ENCODE data around the gene ITGBL1.

ITGBL1 gene

GRCh38 chr13:101739382-101740178, 287.1 kb downstream of the ITGBL1 start:
- Mint-ChIP-seq H3K36me3 (ENCODE audit: low read depth) (no peaks in the 10 kb centered on the region), H3K9me3 (no peaks in the 10 kb centered on the region), H3K27ac (no peak overlapping the region), H3K4me3 (no peak overlapping the region), H3K4me1 (ENCODE audit: low read depth) (no peaks in the 10 kb centered on the region), H3K27me3 (ENCODE audit: low read depth) (no peaks in the 10 kb centered on the region)
- DNase-seq (ENCODE audit: low spot score): no peak

GRCh38 chr13:101746513-101746912, 294.0 kb downstream of the ITGBL1 start:
- H3K36me3 Mint-ChIP-seq (ENCODE audit: low read depth): no peaks in the 10 kb centered on the region
- no peaks in the 10 kb centered on the region for H3K9me3 Mint-ChIP-seq
- no peaks in the 10 kb centered on the region for H3K27me3 Mint-ChIP-seq (ENCODE audit: low read depth)
- H3K4me3 Mint-ChIP-seq: no peak overlapping the region
- H3K27ac Mint-ChIP-seq: no peak overlapping the region
- H3K4me1 Mint-ChIP-seq (ENCODE audit: low read depth): no peaks in the 10 kb centered on the region
- DNase-seq (ENCODE audit: low spot score): no peak

GRCh38 chr13:101747039-101747438, 294.6 kb downstream of the ITGBL1 start:
- Mint-ChIP-seq H3K27ac (no peak overlapping the region), H3K4me3 (no peak overlapping the region), H3K27me3 (ENCODE audit: low read depth) (no peaks in the 10 kb centered on the region), H3K36me3 (ENCODE audit: low read depth) (no peaks in the 10 kb centered on the region), H3K4me1 (ENCODE audit: low read depth) (no peaks in the 10 kb centered on the region), H3K9me3 (no peaks in the 10 kb centered on the region)
- no peak for DNase-seq (ENCODE audit: low spot score)

GRCh38 chr13:101749584-101749983, 297.1 kb downstream of the ITGBL1 start:
- Mint-ChIP-seq H3K27me3 (ENCODE audit: low read depth) (no peaks in the 10 kb centered on the region), H3K4me3 (no peak overlapping the region), H3K9me3 (no peaks in the 10 kb centered on the region), H3K36me3 (ENCODE audit: low read depth) (no peaks in the 10 kb centered on the region), H3K27ac (no peak overlapping the region), H3K4me1 (ENCODE audit: low read depth) (no peaks in the 10 kb centered on the region)
- no peak for DNase-seq (ENCODE audit: low spot score)

- DNase-seq (ENCODE audit: low spot score): no peak
- Mint-ChIP-seq H3K9me3 (no peaks in the 10 kb centered on the region), H3K27ac (no peak overlapping the region), H3K36me3 (ENCODE audit: low read depth) (no peaks in the 10 kb centered on the region), H3K4me1 (ENCODE audit: low read depth) (no peaks in the 10 kb centered on the region), H3K27me3 (ENCODE audit: low read depth) (no peaks in the 10 kb centered on the region), H3K4me3 (no peak overlapping the region)
These were observed 299.0 kb downstream of the ITGBL1 start for GRCh38 chr13:101751488-101751887.

GRCh38 chr13:101752432-101752831, 300.0 kb downstream of the ITGBL1 start:
- Mint-ChIP-seq H3K36me3 (ENCODE audit: low read depth) (no peaks in the 10 kb centered on the region), H3K27ac (no peak overlapping the region), H3K4me1 (ENCODE audit: low read depth) (no peaks in the 10 kb centered on the region), H3K9me3 (no peaks in the 10 kb centered on the region), H3K4me3 (no peak overlapping the region), H3K27me3 (ENCODE audit: low read depth) (no peaks in the 10 kb centered on the region)
- DNase-seq (ENCODE audit: low spot score): no peak

GRCh38 chr13:101755228-101755887, 302.9 kb downstream of the ITGBL1 start:
- no peaks in the 10 kb centered on the region for H3K27me3 Mint-ChIP-seq (ENCODE audit: low read depth)
- no peak overlapping the region for H3K4me3 Mint-ChIP-seq
- H3K9me3 Mint-ChIP-seq: no peaks in the 10 kb centered on the region
- H3K27ac Mint-ChIP-seq: no peak overlapping the region
- no peaks in the 10 kb centered on the region for H3K4me1 Mint-ChIP-seq (ENCODE audit: low read depth)
- no peaks in the 10 kb centered on the region for H3K36me3 Mint-ChIP-seq (ENCODE audit: low read depth)
- no peak for DNase-seq (ENCODE audit: low spot score)

- no peaks in the 10 kb centered on the region for H3K36me3 Mint-ChIP-seq (ENCODE audit: low read depth)
- no peak overlapping the region for H3K27ac Mint-ChIP-seq
- no peak overlapping the region for H3K4me3 Mint-ChIP-seq
- H3K4me1 Mint-ChIP-seq (ENCODE audit: low read depth): no peaks in the 10 kb centered on the region
- no peak for DNase-seq (ENCODE audit: low spot score)
- H3K9me3 Mint-ChIP-seq: no peaks in the 10 kb centered on the region
- no peaks in the 10 kb centered on the region for H3K27me3 Mint-ChIP-seq (ENCODE audit: low read depth)
These were observed 305.1 kb downstream of the ITGBL1 start for GRCh38 chr13:101757446-101758039.

- no peak for DNase-seq (ENCODE audit: low spot score)
- Mint-ChIP-seq H3K4me3 (no peak overlapping the region), H3K27ac (no peak overlapping the region), H3K27me3 (ENCODE audit: low read depth) (no peaks in the 10 kb centered on the region), H3K9me3 (no peaks in the 10 kb centered on the region), H3K36me3 (ENCODE audit: low read depth) (no peaks in the 10 kb centered on the region), H3K4me1 (ENCODE audit: low read depth) (no peaks in the 10 kb centered on the region)
These were observed 310.7 kb downstream of the ITGBL1 start for GRCh38 chr13:101763191-101763590.
